ENCODE data around the gene PCSK1. TPM values are rescaled to one million over a fixed set of nuclear protein-coding genes. Genes with fewer than 3 reads are reported as not detected.

Gene PCSK1
- total RNA-seq, 3 donors from 2014 or later (not counting 1 experiment from before 2014, with no cell fraction given), result not detected

GRCh38 chr5:96391921-96392320, 41.1 kb downstream of the PCSK1 start:
- Mint-ChIP-seq H3K4me1 (no peaks in the 10 kb centered on the region), H3K9me3 (peaks cover 0 to 3% of the 10 kb centered on the region in 2 donors), H3K27ac (no peak overlapping the region), H3K36me3 (no peaks in the 10 kb centered on the region), H3K27me3 (ENCODE audit: low read depth in 2 of 2) (peaks cover 14 to 72% of the 10 kb centered on the region in 2 donors), H3K4me3 (no peak overlapping the region)
- TF ChIP-seq CTCF (IDR thresholded peaks at IDR 0.05), result no peak
- H3K4me3 ChIP-seq (ENCODE audit: low read length), result no peak overlapping the region
- no peaks in the 10 kb centered on the region for H3K4me1 ChIP-seq (ENCODE audit: control insufficient read depth, insufficient read depth, low read length)
- intact Hi-C loops (cut with micrococcal nuclease), result no loop called here
- no peaks in the 10 kb centered on the region for H3K27me3 ChIP-seq (ENCODE audit: control insufficient read depth, insufficient read depth, low read length)
- ATAC-seq (no peak), DNase-seq (no peak)
- no peaks in the 10 kb centered on the region for H3K36me3 ChIP-seq (ENCODE audit: control insufficient read depth, insufficient read depth, low read length)
- 80% methylated on average over 1 of the region's 2 CpGs for WGBS (ENCODE audit: insufficient coverage)
- no peaks in the 10 kb centered on the region for H3K9me3 ChIP-seq (ENCODE audit: control insufficient read depth, insufficient read depth, low read length)
- no peak overlapping the region for H3K27ac ChIP-seq (ENCODE audit: low read length)

GRCh38 chr5:96388176-96388575, 44.9 kb downstream of the PCSK1 start:
- no peak for ATAC-seq
- H3K27me3 Mint-ChIP-seq (ENCODE audit: low read depth in 2 of 2), result peaks cover 20 to 63% of the 10 kb centered on the region in 2 donors
- no peak overlapping the region for H3K4me3 ChIP-seq (ENCODE audit: low read length)
- no peak overlapping the region for H3K27ac Mint-ChIP-seq
- no peaks in the 10 kb centered on the region for H3K4me1 ChIP-seq (ENCODE audit: control insufficient read depth, insufficient read depth, low read length)
- H3K27ac ChIP-seq (ENCODE audit: low read length), result no peak overlapping the region
- H3K9me3 Mint-ChIP-seq, result no peaks in the 10 kb centered on the region
- intact Hi-C loops (cut with micrococcal nuclease), result no loop called here
- H3K27me3 ChIP-seq (ENCODE audit: control insufficient read depth, insufficient read depth, low read length), result no peaks in the 10 kb centered on the region
- no peak for DNase-seq
- WGBS (ENCODE audit: insufficient coverage), result 76% methylated on average over 2 of the region's 3 CpGs
- H3K36me3 Mint-ChIP-seq, result no peaks in the 10 kb centered on the region
- no peaks in the 10 kb centered on the region for H3K36me3 ChIP-seq (ENCODE audit: control insufficient read depth, insufficient read depth, low read length)
- no peaks in the 10 kb centered on the region for H3K4me1 Mint-ChIP-seq
- H3K9me3 ChIP-seq (ENCODE audit: control insufficient read depth, insufficient read depth, low read length), result no peaks in the 10 kb centered on the region
- TF ChIP-seq CTCF (IDR thresholded peaks at IDR 0.05), result no peak
- H3K4me3 Mint-ChIP-seq, result no peak overlapping the region

- Histone ChIP-seq H3K9me3 (ENCODE audit: control insufficient read depth, insufficient read depth, low read length) (no peaks in the 10 kb centered on the region), H3K4me3 (ENCODE audit: low read length) (no peak overlapping the region), H3K27ac (ENCODE audit: low read length) (no peak overlapping the region), H3K27me3 (ENCODE audit: control insufficient read depth, insufficient read depth, low read length) (no peaks in the 10 kb centered on the region), H3K4me1 (ENCODE audit: control insufficient read depth, insufficient read depth, low read length) (no peaks in the 10 kb centered on the region), H3K36me3 (ENCODE audit: control insufficient read depth, insufficient read depth, low read length) (no peaks in the 10 kb centered on the region)
- TF ChIP-seq CTCF (IDR thresholded peaks at IDR 0.05), result no peak
- ATAC-seq (no peak), DNase-seq (no peak)
- no peaks in the 10 kb centered on the region for H3K36me3 Mint-ChIP-seq
- H3K27ac Mint-ChIP-seq, result no peak overlapping the region
- H3K4me1 Mint-ChIP-seq, result no peaks in the 10 kb centered on the region
- no peaks in the 10 kb centered on the region for H3K9me3 Mint-ChIP-seq
- no peak overlapping the region for H3K4me3 Mint-ChIP-seq
- H3K27me3 Mint-ChIP-seq (ENCODE audit: low read depth in 2 of 2), result peaks cover 20 to 57% of the 10 kb centered on the region in 2 donors
- no CpG with 5 or more reads among the region's 2 CpGs for WGBS (ENCODE audit: insufficient coverage)
- intact Hi-C loops (cut with micrococcal nuclease), result no loop called here
Measured at GRCh38 chr5:96387616-96388015, 45.4 kb downstream of the PCSK1 start.

- no CpG with 5 or more reads among the region's 1 CpG for WGBS (ENCODE audit: insufficient coverage)
- DNase-seq, result no peak
- H3K27me3 Mint-ChIP-seq (ENCODE audit: low read depth in 2 of 2), result peaks cover 20 to 60% of the 10 kb centered on the region in 2 donors
- H3K27me3 ChIP-seq (ENCODE audit: control insufficient read depth, insufficient read depth, low read length), result peaks cover 4% of the 10 kb centered on the region
- intact Hi-C loops (cut with micrococcal nuclease), result no loop called here
- H3K36me3 Mint-ChIP-seq, result no peaks in the 10 kb centered on the region
- H3K4me3 Mint-ChIP-seq, result no peak overlapping the region
- H3K36me3 ChIP-seq (ENCODE audit: control insufficient read depth, insufficient read depth, low read length), result no peaks in the 10 kb centered on the region
- ATAC-seq, result no peak
- H3K4me3 ChIP-seq (ENCODE audit: low read length), result no peak overlapping the region
- H3K4me1 Mint-ChIP-seq, result no peaks in the 10 kb centered on the region
- H3K27ac Mint-ChIP-seq, result no peak overlapping the region
- H3K9me3 ChIP-seq (ENCODE audit: control insufficient read depth, insufficient read depth, low read length), result no peaks in the 10 kb centered on the region
- H3K27ac ChIP-seq (ENCODE audit: low read length), result no peak overlapping the region
- TF ChIP-seq CTCF (IDR thresholded peaks at IDR 0.05), result no peak
- H3K4me1 ChIP-seq (ENCODE audit: control insufficient read depth, insufficient read depth, low read length), result no peaks in the 10 kb centered on the region
- no peaks in the 10 kb centered on the region for H3K9me3 Mint-ChIP-seq
Measured at GRCh38 chr5:96385538-96385937, 47.5 kb downstream of the PCSK1 start.

Data from natural killer cell (primary cell).